Hepatocyte (in vitro differentiated cells): ENCODE results near the gene VWA2. TPM values are rescaled to one million over a fixed set of nuclear protein-coding genes. Genes with fewer than 3 reads are reported as not detected.

Experiments
- DNase-seq: peaks from one replicate; pipeline ENCODE4 v3.0.0-alpha.2; 2016; ENCODE audit warnings: low spot score
- H2AFZ ChIP-seq: fragments of 200-600 bp; sonication (generic); 2 replicates; pipeline ENCODE4 v1.6.0; 2016; ENCODE audit warnings: antibody characterized with exemption, mild to moderate bottlenecking
- H3K27ac ChIP-seq: fragments of 200-600 bp; sonication (generic); 2 replicates; pipeline ENCODE4 v1.5.1; 2016; ENCODE audit warnings: mild to moderate bottlenecking
- H3K27me3 ChIP-seq: fragments of 200-600 bp; sonication (generic); 2 replicates; pipeline ENCODE4 v1.6.1; 2016
- H3K36me3 ChIP-seq: fragments of 200-600 bp; sonication (generic); replicated peaks from 2 replicates; pipeline ENCODE4 v1.5.1; 2016; ENCODE audit warnings: low read depth; ENCODE audit not compliant: insufficient read depth
- H3K4me1 ChIP-seq: fragments of 200-600 bp; sonication (generic); 2 replicates; pipeline ENCODE4 v1.5.1; 2016; ENCODE audit warnings: mild to moderate bottlenecking, moderate library complexity; ENCODE audit not compliant: insufficient read depth
- H3K4me2 ChIP-seq: fragments of 200-600 bp; sonication (generic); 2 replicates; pipeline ENCODE4 v1.6.0; 2016
- H3K4me3 ChIP-seq: fragments of 200-600 bp; sonication (generic); 2 replicates; pipeline ENCODE4 v1.5.1; 2016; ENCODE audit warnings: mild to moderate bottlenecking
- H3K79me2 ChIP-seq: fragments of 200-600 bp; sonication (generic); 2 replicates; pipeline ENCODE4 v1.6.0; 2017; ENCODE audit warnings: mild to moderate bottlenecking
- H3K9me2 ChIP-seq: fragments of 200-600 bp; sonication (generic); replicated peaks from 2 replicates; pipeline ENCODE4 v1.6.0; 2017; ENCODE audit warnings: mild to moderate bottlenecking; ENCODE audit not compliant: insufficient read depth
- H3K9me3 ChIP-seq: fragments of 200-600 bp; sonication (generic); 2 replicates; pipeline ENCODE4 v1.5.1; 2016; ENCODE audit warnings: low read depth, mild to moderate bottlenecking
- H4K20me1 ChIP-seq: fragments of 200-600 bp; sonication (generic); 2 replicates; pipeline ENCODE4 v1.6.0; 2016; ENCODE audit warnings: mild to moderate bottlenecking; ENCODE audit not compliant: insufficient read depth, poor library complexity, severe bottlenecking
- CTCF ChIP-seq: fragments of 200-600 bp; sonication (generic); IDR thresholded peaks from 2 replicates; pipeline ENCODE4 v1.5.1; 2016; ENCODE audit warnings: antibody characterized with exemption, mild to moderate bottlenecking; ENCODE audit not compliant: poor library complexity
- EZH2 ChIP-seq: fragments of 200-600 bp; sonication (generic); IDR thresholded peaks from 2 replicates; pipeline ENCODE4 v1.6.1; 2016; ENCODE audit warnings: antibody characterized with exemption, mild to moderate bottlenecking, borderline replicate concordance
- EZH2phosphoT487 ChIP-seq: fragments of 200-600 bp; sonication (generic); IDR thresholded peaks from one replicate; pipeline ENCODE4 v1.6.1; 2018; ENCODE audit warnings: antibody characterized with exemption, mild to moderate bottlenecking, low read depth, moderate library complexity; ENCODE audit not compliant: unreplicated experiment, severe bottlenecking
- WGBS: methylation state at CpG from one replicate; pipeline ENCODE4 v1.1.6; 2016; ENCODE audit warnings: low lambda C conversion rate; ENCODE audit errors: missing lambda C conversion rate; 5-methylcytosine and 5-hydroxymethylcytosine counted together
- polyA plus RNA-seq: library from polyadenylated mRNA; unstranded; fragments of >200 nt; fragmentation: Nextera tagmentation; extraction: Ambion mirVana; gene quantifications from 2 replicates; pipeline ENCODE4 v1.2.1, GENCODE V29; 2016
- total RNA-seq: library from RNA; depleted of rRNA; stranded (reverse); fragments of >200 nt; gene quantifications from 2 replicates; pipeline ENCODE4 v1.2.3, GENCODE V29; 2014

VWA2 gene
- total and polyA plus RNA-seq, 2 experiments from 2014 or later = 6.3 to 12.3 TPM

- Histone ChIP-seq H3K27ac (no peak overlapping the region), H3K4me3 (no peak overlapping the region), H3K9me2 (no peaks in the 10 kb centered on the region), H3K27me3 (no peaks in the 10 kb centered on the region), H3K36me3 (no peaks in the 10 kb centered on the region), H3K4me2 (no peak overlapping the region), H4K20me1 (no peaks in the 10 kb centered on the region), H3K79me2 (no peaks in the 10 kb centered on the region), H2AFZ (no peak overlapping the region), H3K9me3 (no peaks in the 10 kb centered on the region), H3K4me1 (peaks cover 9% of the 10 kb centered on the region)
- TF ChIP-seq EZH2 = no peak
- TF ChIP-seq CTCF = no peak
- no peak for TF ChIP-seq EZH2phosphoT487
- 63% methylated on average over 3 of the region's 3 CpGs for WGBS
- no peak for DNase-seq
These were observed 17.8 kb downstream of the VWA2 start for GRCh38 chr10:114256822-114257221.

- no peak overlapping the region for H2AFZ ChIP-seq
- 60% methylated on average over 3 of the region's 3 CpGs for WGBS
- H3K9me3 ChIP-seq = no peaks in the 10 kb centered on the region
- H3K4me2 ChIP-seq = no peak overlapping the region
- no peaks in the 10 kb centered on the region for H3K9me2 ChIP-seq
- H3K27me3 ChIP-seq = no peaks in the 10 kb centered on the region
- TF ChIP-seq EZH2phosphoT487 (no peak), EZH2 (no peak), CTCF (no peak)
- H3K27ac ChIP-seq = peak overlapping the region; percentile 2
- H4K20me1 ChIP-seq = no peaks in the 10 kb centered on the region
- H3K4me1 ChIP-seq = peaks cover 9% of the 10 kb centered on the region
- no peaks in the 10 kb centered on the region for H3K36me3 ChIP-seq
- no peak for DNase-seq
- H3K79me2 ChIP-seq = no peaks in the 10 kb centered on the region
- no peak overlapping the region for H3K4me3 ChIP-seq
These were observed 18.4 kb downstream of the VWA2 start for GRCh38 chr10:114257498-114257897.

DNA sequence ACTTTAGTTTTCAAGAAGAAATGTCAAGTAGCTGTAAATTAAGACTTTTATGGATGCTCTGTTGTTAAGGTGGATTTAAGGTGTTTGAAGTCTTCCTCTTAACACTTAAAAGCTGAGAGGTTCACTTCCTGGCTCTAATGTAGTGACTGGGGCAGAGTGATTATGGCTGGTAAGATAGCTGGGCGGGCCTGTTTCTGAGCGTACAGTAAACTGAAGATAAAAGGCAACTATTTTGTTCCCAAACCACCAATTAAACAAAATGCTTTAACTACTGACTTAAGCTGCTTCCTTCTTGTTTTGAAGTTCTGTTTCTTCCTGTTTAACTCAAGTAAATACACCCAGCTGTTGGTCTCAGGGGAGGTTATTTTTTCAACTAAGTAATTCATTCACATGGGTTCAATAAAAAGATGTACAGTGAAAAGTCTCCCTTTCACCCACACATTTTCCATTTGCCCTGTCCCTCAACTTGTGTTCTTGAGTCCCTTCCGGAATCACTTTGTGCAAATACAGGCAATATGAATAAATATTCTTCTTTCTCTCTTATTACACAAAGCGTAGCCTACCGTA, 19.3 kb downstream of the VWA2 start:
- Histone ChIP-seq H3K4me2 (no peak overlapping the region), H4K20me1 (no peaks in the 10 kb centered on the region), H3K9me3 (no peaks in the 10 kb centered on the region), H3K27ac (peak overlapping the region; percentile 2), H3K27me3 (no peaks in the 10 kb centered on the region), H3K79me2 (no peaks in the 10 kb centered on the region), H2AFZ (no peak overlapping the region), H3K36me3 (no peaks in the 10 kb centered on the region), H3K9me2 (no peaks in the 10 kb centered on the region), H3K4me1 (peaks cover 9% of the 10 kb centered on the region), H3K4me3 (no peak overlapping the region)
- WGBS = 48% methylated on average over 5 of the region's 5 CpGs
- TF ChIP-seq EZH2phosphoT487 = no peak
- no peak for TF ChIP-seq CTCF
- TF ChIP-seq EZH2 = no peak
- peak; percentile 25 for DNase-seq
